ENCODE data around the gene FKBP7. TPM values are rescaled to one million over a fixed set of nuclear protein-coding genes. Genes with fewer than 3 reads are reported as not detected.
A peak's percentile ranks its signal among the peaks of the same experiment; 100 is the strongest.

The FKBP7 gene
- total RNA-seq, 1 donor from 2014 or later, result 15.5 TPM

- H3K27me3 Mint-ChIP-seq (ENCODE audit: unreplicated experiment), result no peaks in the 10 kb centered on the region
- H3K36me3 Mint-ChIP-seq (ENCODE audit: low read depth, unreplicated experiment), result peaks cover 12% of the 10 kb centered on the region
- H3K9me3 Mint-ChIP-seq (ENCODE audit: unreplicated experiment), result no peaks in the 10 kb centered on the region
- DNase-seq (ENCODE audit: low spot score), result no peak
- no peak for TF ChIP-seq CTCF (IDR thresholded peaks at IDR 0.05; ENCODE audit: unreplicated experiment)
- H3K27ac Mint-ChIP-seq (ENCODE audit: unreplicated experiment), result no peak overlapping the region
- H3K4me3 Mint-ChIP-seq (ENCODE audit: unreplicated experiment), result no peak overlapping the region
- H3K4me1 Mint-ChIP-seq (ENCODE audit: unreplicated experiment), result peaks cover 13% of the 10 kb centered on the region
These were observed 37.0 kb downstream of the FKBP7 start for GRCh38 chr2:178441426-178441825.

GRCh38 chr2:178436662-178437061 is 41.7 kb downstream of the FKBP7 start:
- no peaks in the 10 kb centered on the region for H3K27me3 Mint-ChIP-seq (ENCODE audit: unreplicated experiment)
- TF ChIP-seq CTCF (IDR thresholded peaks at IDR 0.05; ENCODE audit: unreplicated experiment), result no peak
- H3K4me3 Mint-ChIP-seq (ENCODE audit: unreplicated experiment), result no peak overlapping the region
- H3K9me3 Mint-ChIP-seq (ENCODE audit: unreplicated experiment), result no peaks in the 10 kb centered on the region
- peaks cover 15% of the 10 kb centered on the region for H3K4me1 Mint-ChIP-seq (ENCODE audit: unreplicated experiment)
- H3K27ac Mint-ChIP-seq (ENCODE audit: unreplicated experiment), result peak overlapping the region; percentile 34
- DNase-seq (ENCODE audit: low spot score), result no peak
- peaks cover 21% of the 10 kb centered on the region for H3K36me3 Mint-ChIP-seq (ENCODE audit: low read depth, unreplicated experiment)

GRCh38 chr2:178429336-178429735 is 49.1 kb downstream of the FKBP7 start:
- Mint-ChIP-seq H3K27me3 (ENCODE audit: unreplicated experiment) (peaks cover 4% of the 10 kb centered on the region), H3K27ac (ENCODE audit: unreplicated experiment) (no peak overlapping the region), H3K9me3 (ENCODE audit: unreplicated experiment) (no peaks in the 10 kb centered on the region), H3K36me3 (ENCODE audit: low read depth, unreplicated experiment) (peaks cover 32% of the 10 kb centered on the region), H3K4me3 (ENCODE audit: unreplicated experiment) (no peak overlapping the region), H3K4me1 (ENCODE audit: unreplicated experiment) (no peaks in the 10 kb centered on the region)
- no peak for DNase-seq (ENCODE audit: low spot score)
- no peak for TF ChIP-seq CTCF (IDR thresholded peaks at IDR 0.05; ENCODE audit: unreplicated experiment)

- Mint-ChIP-seq H3K4me1 (ENCODE audit: unreplicated experiment) (no peaks in the 10 kb centered on the region), H3K36me3 (ENCODE audit: low read depth, unreplicated experiment) (peaks cover 35% of the 10 kb centered on the region), H3K4me3 (ENCODE audit: unreplicated experiment) (no peak overlapping the region), H3K27me3 (ENCODE audit: unreplicated experiment) (peaks cover 5% of the 10 kb centered on the region), H3K27ac (ENCODE audit: unreplicated experiment) (no peak overlapping the region), H3K9me3 (ENCODE audit: unreplicated experiment) (no peaks in the 10 kb centered on the region)
- no peak for DNase-seq (ENCODE audit: low spot score)
- TF ChIP-seq CTCF (IDR thresholded peaks at IDR 0.05; ENCODE audit: unreplicated experiment), result no peak
These were observed 50.0 kb downstream of the FKBP7 start for GRCh38 chr2:178428396-178428806.

DNA sequence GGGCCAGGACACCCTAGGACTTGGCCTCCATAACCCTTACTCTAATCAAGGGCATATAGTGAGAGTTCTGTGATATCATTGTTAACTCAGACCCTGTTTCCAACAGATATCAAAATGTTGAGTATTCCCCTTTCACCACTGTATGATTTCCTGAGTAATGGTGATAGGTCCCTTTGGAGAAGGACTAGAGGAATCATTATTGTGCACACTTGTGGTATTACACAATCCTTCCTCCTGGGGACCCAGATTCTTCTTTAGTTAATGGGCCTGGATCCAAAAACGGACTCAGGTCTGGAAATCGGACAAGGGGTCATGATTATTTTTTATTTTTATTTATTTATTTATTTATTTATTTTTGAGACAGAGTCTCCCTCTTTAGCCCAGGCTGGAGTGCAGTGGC is 50.9 kb downstream of the FKBP7 start:
- Mint-ChIP-seq H3K9me3 (ENCODE audit: unreplicated experiment) (no peaks in the 10 kb centered on the region), H3K4me1 (ENCODE audit: unreplicated experiment) (no peaks in the 10 kb centered on the region), H3K27me3 (ENCODE audit: unreplicated experiment) (peaks cover 5% of the 10 kb centered on the region), H3K4me3 (ENCODE audit: unreplicated experiment) (peak overlapping the region; percentile 28), H3K27ac (ENCODE audit: unreplicated experiment) (no peak overlapping the region), H3K36me3 (ENCODE audit: low read depth, unreplicated experiment) (peaks cover 35% of the 10 kb centered on the region)
- TF ChIP-seq CTCF (IDR thresholded peaks at IDR 0.05; ENCODE audit: unreplicated experiment), result no peak
- no peak for DNase-seq (ENCODE audit: low spot score)
